Esophagus squamous epithelium (tissue), 4 donors: ENCODE data around the gene CALU.

Source experiments
- POLR2A ChIP-seq, 4 donors: fragments of 450-650 bp; IDR thresholded peaks; one replicate each; pipeline ENCODE4 v1.6.1; 2017; ENCODE audit warnings: antibody characterized with exemption in 4 of 4, mild to moderate bottlenecking in 4 of 4, moderate library complexity in 3 of 4
- TF ChIP-seq, protein P1 (sequence below), 6 experiments: fragments of 450-650 bp in 4 of 6; fragments of 200-600 bp in 2 of 6; sonication (generic) in 2 of 6; IDR thresholded peaks; one replicate each; pipeline ENCODE4 v1.5.1; 2016 to 2019; ENCODE audit warnings: antibody characterized with exemption in 6 of 6, mild to moderate bottlenecking in 4 of 6, moderate library complexity in 4 of 6

DNA sequence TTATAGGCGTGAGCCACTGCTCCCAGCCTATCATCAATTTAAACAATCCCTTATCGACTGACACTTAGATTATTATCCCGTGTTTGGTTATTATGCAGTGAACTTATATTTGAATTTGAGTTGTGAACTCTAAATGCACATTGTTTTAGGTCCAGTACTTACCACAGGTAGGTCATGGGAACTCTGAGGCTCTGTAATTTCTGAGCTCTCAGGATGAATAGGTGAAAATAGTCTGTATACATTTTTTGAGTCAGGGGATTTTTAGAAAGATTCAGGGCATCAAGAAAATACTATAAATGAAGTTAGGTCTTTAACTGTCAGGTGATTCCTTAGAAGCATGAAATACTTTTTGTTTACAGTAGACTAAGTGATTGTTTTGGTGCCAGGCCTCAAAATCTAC is 61.4 kb downstream of the CALU start:
- no peak for TF ChIP-seq POLR2A (IDR thresholded peaks at IDR 0.05)
- TF ChIP-seq, protein P1, sequence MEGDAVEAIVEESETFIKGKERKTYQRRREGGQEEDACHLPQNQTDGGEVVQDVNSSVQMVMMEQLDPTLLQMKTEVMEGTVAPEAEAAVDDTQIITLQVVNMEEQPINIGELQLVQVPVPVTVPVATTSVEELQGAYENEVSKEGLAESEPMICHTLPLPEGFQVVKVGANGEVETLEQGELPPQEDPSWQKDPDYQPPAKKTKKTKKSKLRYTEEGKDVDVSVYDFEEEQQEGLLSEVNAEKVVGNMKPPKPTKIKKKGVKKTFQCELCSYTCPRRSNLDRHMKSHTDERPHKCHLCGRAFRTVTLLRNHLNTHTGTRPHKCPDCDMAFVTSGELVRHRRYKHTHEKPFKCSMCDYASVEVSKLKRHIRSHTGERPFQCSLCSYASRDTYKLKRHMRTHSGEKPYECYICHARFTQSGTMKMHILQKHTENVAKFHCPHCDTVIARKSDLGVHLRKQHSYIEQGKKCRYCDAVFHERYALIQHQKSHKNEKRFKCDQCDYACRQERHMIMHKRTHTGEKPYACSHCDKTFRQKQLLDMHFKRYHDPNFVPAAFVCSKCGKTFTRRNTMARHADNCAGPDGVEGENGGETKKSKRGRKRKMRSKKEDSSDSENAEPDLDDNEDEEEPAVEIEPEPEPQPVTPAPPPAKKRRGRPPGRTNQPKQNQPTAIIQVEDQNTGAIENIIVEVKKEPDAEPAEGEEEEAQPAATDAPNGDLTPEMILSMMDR (IDR thresholded peaks at IDR 0.05) = no peak
